ENCODE data around the gene PITPNB.

GRCh38 chr22:27892064-27892463 is 27.0 kb downstream of the PITPNB start:
- TF ChIP-seq, protein P1, sequence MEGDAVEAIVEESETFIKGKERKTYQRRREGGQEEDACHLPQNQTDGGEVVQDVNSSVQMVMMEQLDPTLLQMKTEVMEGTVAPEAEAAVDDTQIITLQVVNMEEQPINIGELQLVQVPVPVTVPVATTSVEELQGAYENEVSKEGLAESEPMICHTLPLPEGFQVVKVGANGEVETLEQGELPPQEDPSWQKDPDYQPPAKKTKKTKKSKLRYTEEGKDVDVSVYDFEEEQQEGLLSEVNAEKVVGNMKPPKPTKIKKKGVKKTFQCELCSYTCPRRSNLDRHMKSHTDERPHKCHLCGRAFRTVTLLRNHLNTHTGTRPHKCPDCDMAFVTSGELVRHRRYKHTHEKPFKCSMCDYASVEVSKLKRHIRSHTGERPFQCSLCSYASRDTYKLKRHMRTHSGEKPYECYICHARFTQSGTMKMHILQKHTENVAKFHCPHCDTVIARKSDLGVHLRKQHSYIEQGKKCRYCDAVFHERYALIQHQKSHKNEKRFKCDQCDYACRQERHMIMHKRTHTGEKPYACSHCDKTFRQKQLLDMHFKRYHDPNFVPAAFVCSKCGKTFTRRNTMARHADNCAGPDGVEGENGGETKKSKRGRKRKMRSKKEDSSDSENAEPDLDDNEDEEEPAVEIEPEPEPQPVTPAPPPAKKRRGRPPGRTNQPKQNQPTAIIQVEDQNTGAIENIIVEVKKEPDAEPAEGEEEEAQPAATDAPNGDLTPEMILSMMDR (IDR thresholded peaks at IDR 0.05) = no peak
- TF ChIP-seq EP300 (IDR thresholded peaks at IDR 0.05) (no peak), POLR2A (IDR thresholded peaks at IDR 0.05) (no peak), POLR2AphosphoS5 (IDR thresholded peaks at IDR 0.05) (no peak)

Measured in suprapubic skin (tissue), 4 donors.